Superior temporal gyrus (tissue), 1 donor: ENCODE data around the gene CACNA1D.

Experiments used
- DNase-seq: peaks from one replicate; pipeline ENCODE4 v3.0.0-alpha.2; 2016; ENCODE audit errors: extremely low spot score

Gene CACNA1D

GRCh38 chr3:53805463-53806159, 311.2 kb downstream of the CACNA1D start:
- DNase-seq, result no peak

- peak; percentile 73 for DNase-seq
Measured at GRCh38 chr3:53806182-53807116, 312.0 kb downstream of the CACNA1D start.

- no peak for DNase-seq
Measured at GRCh38 chr3:53807117-53807810, 312.9 kb downstream of the CACNA1D start.

- no peak for DNase-seq
Measured at GRCh38 chr3:53808496-53808895, 314.1 kb downstream of the CACNA1D start.

- no peak for DNase-seq
Measured at GRCh38 chr3:53809267-53809666, 314.9 kb downstream of the CACNA1D start.

GRCh38 chr3:53809764-53810400, 315.5 kb downstream of the CACNA1D start:
- DNase-seq, result no peak

- DNase-seq, result no peak
Measured at GRCh38 chr3:53811143-53811927, 316.9 kb downstream of the CACNA1D start.

- no peak for DNase-seq
Measured at GRCh38 chr3:53812434-53812833, 318.0 kb downstream of the CACNA1D start.

- no peak for DNase-seq
Measured at GRCh38 chr3:53813229-53813628, 318.8 kb downstream of the CACNA1D start.

- DNase-seq, result no peak
Measured at GRCh38 chr3:53813876-53814275, 319.5 kb downstream of the CACNA1D start.

GRCh38 chr3:53815067-53815466, 320.7 kb downstream of the CACNA1D start:
- no peak for DNase-seq

- DNase-seq, result no peak
Measured at GRCh38 chr3:53815651-53816050, 321.2 kb downstream of the CACNA1D start.

GRCh38 chr3:53816425-53816824, 322.0 kb downstream of the CACNA1D start:
- peak; percentile 42 for DNase-seq

- DNase-seq, result no peak
Measured at GRCh38 chr3:53817211-53817610, 322.8 kb downstream of the CACNA1D start.

- DNase-seq, result no peak
Measured at GRCh38 chr3:53817809-53818208, 323.4 kb downstream of the CACNA1D start.

- DNase-seq, result no peak
Measured at GRCh38 chr3:53818221-53819162, 324.1 kb downstream of the CACNA1D start.

- no peak for DNase-seq
Measured at GRCh38 chr3:53819163-53819868, 324.9 kb downstream of the CACNA1D start.

GRCh38 chr3:53820084-53820483, 325.7 kb downstream of the CACNA1D start:
- DNase-seq, result no peak
